ENCODE measurements around the gene PACRG.
"Not testable (repeated sequence)": the region's sequence is repeated elsewhere in the genome, so short reads cannot be mapped to it uniquely, and the experiment has no call there.

Gene PACRG

DNA sequence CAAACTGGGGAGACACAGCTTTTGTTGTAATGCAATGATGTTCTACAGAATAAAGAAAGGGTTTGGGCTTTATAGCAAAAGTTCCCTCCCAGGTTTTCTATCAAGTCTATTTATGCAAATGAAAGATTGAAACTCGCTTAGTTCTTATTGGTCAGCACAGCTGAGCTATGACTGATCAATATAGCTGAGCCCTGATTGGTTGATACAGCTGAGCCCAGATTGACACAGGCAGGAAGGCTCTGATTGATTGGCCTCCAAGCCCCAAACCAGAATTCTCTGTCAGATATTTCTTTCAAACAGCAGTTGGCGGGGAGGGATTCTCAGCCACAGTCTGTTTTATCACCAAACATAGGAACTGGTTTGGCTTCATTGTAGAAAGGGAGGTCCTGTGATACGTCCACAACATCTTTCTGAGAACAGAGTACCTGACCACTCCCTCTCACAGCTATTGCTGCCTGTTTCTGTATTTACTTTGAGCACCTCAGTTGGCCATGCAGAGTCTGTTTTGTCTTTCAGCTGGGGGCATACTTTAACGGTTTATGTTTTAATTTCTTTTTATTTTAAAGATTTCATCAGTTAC lies 223.5 kb downstream of the PACRG start:
- no peak for DNase-seq

DNA sequence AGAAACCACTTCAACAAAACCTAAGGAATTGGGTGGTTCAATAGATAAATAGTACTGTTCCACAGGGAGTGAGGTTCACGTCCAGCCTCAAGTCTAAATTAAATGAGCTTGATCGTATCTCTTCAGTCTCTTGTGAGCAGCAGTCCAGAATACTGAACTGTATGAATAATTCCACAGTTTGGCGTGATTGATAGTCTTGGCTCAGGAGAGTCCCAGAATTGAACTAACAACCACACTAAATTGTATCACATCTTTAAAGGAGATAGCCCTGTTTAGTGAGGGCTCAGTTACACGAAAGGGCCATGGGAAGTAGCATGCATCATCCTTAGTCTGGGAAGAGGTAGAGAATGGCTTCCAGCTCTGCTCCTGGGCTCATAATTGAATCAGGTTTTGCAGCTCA lies 224.6 kb downstream of the PACRG start:
- DNase-seq, result no peak

GRCh38 chr6:162957062-162957461 lies 229.3 kb downstream of the PACRG start:
- no peak for DNase-seq

DNA sequence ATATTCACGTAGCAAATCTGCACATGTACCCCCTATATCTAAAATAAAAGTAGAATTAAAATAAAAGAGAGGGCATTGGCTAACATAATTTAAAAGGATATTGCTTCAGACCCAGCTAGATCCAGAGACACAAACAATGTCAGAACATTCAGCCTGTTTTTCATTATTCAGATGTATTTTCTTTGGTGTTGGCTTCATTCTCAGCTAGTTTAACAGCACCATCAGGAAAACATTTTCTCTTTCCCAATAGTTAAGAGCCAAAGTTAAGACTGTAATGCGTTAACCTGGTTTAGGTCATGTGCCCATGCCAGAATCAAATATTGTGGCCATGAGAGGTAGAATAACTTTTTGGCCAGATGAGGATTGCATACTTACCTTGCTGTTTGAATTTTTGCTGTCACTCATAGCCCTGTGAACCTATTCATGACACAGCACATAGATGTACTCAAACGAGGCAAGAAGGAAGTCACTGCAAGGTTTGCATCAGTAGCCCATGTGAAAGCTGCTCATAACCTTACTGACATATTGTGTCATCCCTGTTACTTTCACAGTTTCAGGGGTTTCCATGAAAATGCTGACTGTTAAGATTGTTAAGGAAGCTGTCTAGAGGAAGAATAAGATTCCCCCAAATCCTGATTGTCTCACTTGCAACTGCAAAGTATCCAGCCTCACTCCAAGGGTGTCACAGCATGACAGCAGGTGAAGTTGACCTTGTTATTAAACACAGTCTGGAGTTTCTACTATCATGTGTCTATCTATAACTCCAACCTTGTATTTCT lies 233.1 kb downstream of the PACRG start:
- no peak for DNase-seq

DNA sequence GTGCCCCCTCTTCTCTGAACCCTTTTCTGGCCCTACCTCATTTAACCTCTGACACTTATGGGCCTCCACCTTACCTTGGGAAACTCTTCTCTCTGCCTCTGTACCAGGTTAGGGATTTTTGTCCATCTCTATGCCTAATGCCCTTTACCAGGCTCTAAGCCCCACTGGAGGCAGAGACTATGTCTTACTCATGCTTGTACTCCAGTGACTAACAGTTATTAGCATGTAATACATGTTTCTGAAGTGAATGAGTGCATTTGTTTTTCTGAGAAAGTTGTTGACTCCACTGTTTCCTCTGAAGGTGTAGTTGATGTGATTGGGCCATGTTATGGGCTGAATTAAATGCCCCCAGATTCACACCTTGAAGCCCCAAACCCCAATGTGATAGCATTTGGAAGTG lies 234.3 kb downstream of the PACRG start:
- peak; percentile 69 for DNase-seq

GRCh38 chr6:162963861-162964260 lies 236.1 kb downstream of the PACRG start:
- no peak for DNase-seq

GRCh38 chr6:162964488-162965140 lies 236.8 kb downstream of the PACRG start:
- DNase-seq, result peak; percentile 100

GRCh38 chr6:162965366-162965765 lies 237.6 kb downstream of the PACRG start:
- no peak for DNase-seq

GRCh38 chr6:162970246-162970645 lies 242.5 kb downstream of the PACRG start:
- no peak for DNase-seq

GRCh38 chr6:162971356-162971755 lies 243.6 kb downstream of the PACRG start:
- DNase-seq, result no peak

DNA sequence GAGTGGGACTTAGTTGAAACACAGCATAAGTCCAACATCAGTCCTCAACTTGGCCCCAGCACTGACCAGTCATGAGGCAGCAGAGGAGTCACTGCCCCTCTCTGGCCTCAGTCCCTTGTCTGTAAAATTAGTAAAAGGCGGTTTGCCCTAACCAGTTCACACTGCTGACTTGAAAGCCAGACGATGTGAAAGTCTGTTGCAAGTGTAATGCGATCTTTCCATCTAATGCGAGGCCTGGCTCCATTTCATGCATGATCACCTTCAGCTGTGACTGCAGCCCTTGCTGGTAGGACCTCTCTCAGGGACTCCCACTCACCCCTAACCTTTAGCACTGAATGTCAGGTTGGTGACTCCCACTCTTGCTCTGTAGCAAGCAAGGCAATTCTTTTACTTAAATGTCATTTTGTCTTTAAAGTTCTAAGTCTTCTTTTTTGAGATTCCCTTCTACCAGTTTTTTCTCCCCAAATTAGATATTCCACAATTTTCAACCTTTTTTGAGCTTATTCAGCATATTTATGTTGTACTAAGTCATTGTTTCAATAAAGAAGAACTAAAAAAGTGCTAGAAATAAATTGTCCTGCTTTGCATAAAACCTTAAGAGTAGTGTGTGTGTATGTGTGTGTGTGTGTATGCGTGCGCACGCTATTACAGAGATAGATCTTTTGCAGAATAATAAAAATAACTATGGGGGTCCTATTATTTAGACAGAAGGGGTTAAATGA lies 245.5 kb downstream of the PACRG start:
- DNase-seq, result no peak

DNA sequence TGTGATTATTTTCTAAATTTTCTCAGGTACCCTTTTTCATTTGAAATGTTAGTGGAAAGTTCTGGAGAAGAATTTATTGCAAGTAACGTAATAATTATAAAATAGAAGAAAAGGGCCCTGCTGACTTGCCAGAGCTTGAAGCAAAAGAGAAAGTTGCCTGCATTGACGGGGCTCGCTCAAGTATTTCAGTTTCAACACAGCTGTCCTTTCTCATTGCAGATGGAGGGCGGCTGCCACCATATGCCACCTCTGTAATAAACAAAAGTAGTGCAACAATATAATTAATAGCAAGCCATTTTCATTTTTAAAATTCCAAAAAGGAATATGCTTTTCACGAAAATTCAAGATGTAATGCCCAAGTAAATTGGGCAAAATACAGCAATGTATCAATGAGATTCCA lies 246.2 kb downstream of the PACRG start:
- DNase-seq, result no peak

GRCh38 chr6:162974685-162975084 lies 246.9 kb downstream of the PACRG start:
- DNase-seq, result no peak

DNA sequence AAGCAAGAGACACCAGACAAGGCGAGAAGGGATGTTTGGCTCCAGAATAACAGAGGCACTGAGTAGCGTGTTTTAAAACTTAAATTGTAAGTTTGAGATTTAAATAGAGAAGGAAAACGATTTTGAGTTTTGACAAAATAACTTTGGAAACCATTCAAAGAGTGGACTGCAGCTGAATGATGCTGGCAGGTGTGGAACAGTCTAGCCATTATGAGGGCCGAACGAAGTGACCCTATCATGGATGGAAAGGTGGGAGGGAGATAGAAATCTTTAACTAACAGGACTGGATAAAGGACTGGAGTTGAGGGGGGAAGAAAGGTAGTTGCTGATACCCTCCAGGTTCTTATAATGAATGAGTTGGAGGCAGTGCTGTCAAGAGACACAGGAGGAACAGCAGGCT lies 248.4 kb downstream of the PACRG start:
- DNase-seq, result no peak

- DNase-seq, result not testable (repeated sequence)
These were observed 255.5 kb downstream of the PACRG start for GRCh38 chr6:162983234-162983633.

DNA sequence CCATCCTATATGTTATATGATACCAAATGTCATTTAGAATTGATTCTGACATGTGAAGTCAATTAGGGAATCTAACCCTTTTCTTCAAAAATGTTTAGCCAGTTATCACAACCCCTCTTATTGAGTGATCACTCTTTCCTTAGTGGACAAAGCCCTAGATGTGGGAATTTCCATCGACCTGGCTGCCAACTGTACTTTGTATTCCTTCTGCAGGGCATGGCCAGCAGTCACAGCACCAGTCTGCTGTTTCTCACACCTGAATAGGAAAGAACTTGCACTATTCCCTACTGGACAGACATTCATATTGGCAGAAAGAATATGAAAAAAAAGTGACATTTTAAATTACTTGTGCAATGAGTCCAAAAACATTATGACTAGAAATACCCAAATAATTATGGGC lies 271.0 kb downstream of the PACRG start:
- no peak for DNase-seq

GRCh38 chr6:162999575-163000285 lies 272.0 kb downstream of the PACRG start:
- DNase-seq, result peak; percentile 34

GRCh38 chr6:163001330-163001729 lies 273.6 kb downstream of the PACRG start:
- DNase-seq, result no peak

GRCh38 chr6:163008186-163008585 lies 280.4 kb downstream of the PACRG start:
- peak; percentile 16 for DNase-seq

DNA sequence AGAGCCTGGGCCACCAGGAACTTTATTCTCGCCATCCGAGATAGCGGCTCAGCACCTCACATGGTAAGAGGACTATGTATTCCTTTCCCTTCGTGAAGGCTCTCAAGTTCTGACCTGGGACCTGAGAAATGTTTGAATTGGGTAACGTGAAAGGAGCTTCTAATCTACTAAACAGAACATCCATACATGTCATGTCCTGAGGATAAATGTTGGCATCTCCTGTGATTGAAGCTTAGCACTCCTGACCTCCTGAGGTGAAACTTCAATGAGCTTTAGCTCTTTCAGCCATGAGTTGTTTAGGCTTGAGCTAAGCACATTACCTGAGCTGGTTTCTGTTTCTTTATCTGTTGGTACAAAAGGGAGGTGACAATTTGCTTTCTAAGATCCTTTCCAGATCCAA lies 280.9 kb downstream of the PACRG start:
- no peak for DNase-seq

- no peak for DNase-seq
These were observed 282.4 kb downstream of the PACRG start for GRCh38 chr6:163010145-163010544.

DNA sequence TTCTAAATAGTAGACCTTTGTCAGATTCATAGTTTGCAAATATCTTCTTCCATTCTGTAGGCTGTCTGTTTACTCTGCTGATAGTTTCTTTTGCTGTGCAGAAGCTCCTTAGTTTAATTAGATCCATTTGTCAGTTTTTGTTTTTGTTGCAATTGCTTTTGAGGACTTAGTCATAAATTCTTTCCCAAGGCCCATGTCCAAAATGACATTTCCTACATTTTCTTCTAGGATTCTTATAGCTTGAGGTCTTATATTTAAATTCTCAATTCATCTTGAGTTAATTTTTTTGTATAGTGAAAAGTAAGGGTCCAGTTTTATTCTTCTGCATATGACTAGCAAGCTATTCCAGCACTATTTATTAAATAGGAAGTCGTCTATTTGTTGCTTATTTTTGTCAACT lies 287.0 kb downstream of the PACRG start:
- DNase-seq, result peak; percentile 60

GRCh38 chr6:163017801-163018200 lies 290.0 kb downstream of the PACRG start:
- DNase-seq, result peak; percentile 70

Measured in fibroblast of skin of back (primary cell).